HG03558 (cell line): Measurements from ENCODE around the gene PKIG.
"Not testable (repeated sequence)": the region's sequence is repeated elsewhere in the genome, so short reads cannot be mapped to it uniquely, and the experiment has no call there.

ENCODE experiments used
- ATAC-seq: cut with Tn5 transposase; IDR thresholded peaks from one replicate; pipeline ENCODE4 v1.9.1; 2021; ENCODE audit warnings: moderate number of reproducible peaks; ENCODE audit not compliant: unreplicated experiment; ENCODE audit errors: extremely low read depth

The PKIG gene

GRCh38 chr20:44654210-44654609, 71.8 kb downstream of the PKIG start:
- not testable (repeated sequence) for ATAC-seq

DNA sequence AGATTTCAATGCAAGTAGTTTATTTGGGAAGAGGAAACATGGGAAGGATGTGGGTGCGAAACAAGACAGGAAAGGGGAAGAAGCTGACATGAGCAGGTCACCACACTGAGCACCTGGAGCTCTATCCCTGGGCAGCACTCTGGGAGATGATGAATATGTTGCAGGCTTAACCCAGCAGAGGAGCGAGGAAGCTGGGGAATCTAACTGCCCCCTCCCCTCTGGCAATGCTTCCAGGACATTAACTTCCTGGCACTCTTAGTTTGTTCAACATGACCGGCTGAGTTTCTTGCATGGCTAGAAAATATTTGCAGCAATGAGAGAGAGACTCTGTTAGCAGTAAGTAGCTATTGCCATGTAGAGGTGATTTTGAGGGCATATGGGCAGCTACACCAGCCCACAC, 74.1 kb downstream of the PKIG start:
- no peak for ATAC-seq

- no peak for ATAC-seq
These were observed 75.5 kb downstream of the PKIG start for GRCh38 chr20:44657875-44658274.

DNA sequence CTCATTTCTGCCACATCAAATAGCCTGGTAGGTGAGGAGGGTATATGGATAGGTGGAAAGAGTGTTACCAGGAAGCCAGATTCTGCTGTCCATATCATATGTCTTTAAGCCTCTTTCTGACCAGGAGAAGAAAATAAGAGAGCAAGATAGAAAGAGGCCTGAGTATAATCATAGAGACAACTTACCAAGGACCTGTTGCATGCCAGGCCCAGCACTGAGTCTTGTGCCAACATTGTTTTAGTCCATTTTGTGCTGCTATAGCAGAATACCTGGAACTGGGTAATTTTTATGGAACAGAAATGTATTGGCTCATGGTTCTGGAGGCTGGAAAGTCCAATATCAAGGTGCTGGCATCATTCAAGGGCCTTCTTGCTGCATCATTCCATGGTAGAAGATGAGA, 76.4 kb downstream of the PKIG start:
- no peak for ATAC-seq

DNA sequence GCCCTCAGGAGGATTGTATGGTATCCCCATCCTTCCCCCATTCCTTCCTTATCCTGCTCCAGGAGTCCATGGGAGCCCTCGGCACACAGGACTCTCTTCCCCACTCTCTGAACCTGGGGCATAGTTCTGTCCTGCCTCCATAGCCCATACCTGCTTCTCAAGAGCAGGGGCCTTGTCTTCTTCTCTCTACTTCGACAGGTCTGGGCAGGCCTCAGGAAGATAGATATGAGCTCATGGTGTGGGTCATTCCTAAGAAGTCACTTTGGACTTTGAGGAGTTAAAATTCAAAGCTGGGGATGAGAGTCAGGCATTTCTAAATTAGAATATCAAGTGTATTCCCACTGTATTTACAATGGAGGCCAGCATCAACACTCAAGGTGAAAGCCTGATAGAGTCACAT, 77.6 kb downstream of the PKIG start:
- ATAC-seq = no peak

DNA sequence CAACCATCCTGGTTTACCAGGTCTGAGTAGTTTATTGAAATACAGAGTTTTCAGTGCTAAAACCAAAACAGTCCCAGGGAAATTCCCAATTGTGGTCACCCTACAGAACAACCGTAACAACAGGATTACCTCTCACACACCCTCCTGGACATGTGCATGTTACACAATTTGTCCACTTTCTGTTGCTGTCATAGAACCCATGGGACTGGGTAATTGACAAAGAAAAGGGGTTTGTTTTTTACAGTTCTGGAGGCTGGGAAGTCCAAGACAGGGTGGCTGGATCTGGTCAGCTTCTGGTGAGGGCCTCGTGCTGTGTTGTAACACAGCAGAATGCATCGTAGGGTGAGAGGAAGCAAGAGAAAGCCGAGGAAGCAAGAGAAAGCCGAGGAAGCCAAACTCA, 78.2 kb downstream of the PKIG start:
- no peak for ATAC-seq

DNA sequence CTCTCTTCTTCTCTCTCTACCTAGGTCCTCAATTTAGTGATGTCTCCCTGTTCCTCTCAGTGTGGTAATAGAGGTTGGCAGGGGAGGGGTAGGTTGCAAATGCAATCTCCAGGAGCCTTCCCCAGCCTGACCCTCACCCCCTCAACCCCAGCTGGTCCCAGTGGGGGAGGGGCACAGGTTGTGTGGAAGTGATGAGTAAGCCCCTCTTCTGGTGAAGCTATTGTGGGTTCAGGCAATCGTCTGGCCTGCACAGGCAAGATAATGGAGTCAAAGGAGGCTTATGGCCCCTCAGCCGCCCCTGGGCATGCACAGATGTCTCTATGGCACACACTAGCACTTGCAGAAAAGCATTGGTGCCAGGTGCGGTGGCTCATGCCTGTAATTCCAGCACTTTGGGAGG, 79.9 kb downstream of the PKIG start:
- no peak for ATAC-seq

GRCh38 chr20:44664131-44664530, 81.8 kb downstream of the PKIG start:
- no peak for ATAC-seq

DNA sequence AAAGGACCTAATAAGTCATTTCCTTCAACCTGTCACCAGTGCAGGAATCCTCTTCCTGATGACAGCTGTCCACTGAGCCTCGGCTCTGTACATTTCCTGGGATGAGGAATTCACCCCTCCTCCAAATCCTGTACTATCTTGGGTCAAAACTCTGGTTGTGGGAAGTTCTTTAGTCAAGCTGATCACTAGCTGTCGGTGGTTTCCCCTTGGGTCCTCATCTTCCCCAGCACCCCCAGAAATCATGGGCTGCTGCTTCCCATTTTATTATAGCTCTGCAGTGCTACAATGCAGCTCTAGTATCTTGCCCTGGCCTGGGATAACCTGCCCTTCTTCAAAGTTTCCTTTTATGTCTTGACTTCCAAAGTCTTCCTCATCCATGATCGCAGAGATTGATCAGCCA, 83.7 kb downstream of the PKIG start:
- ATAC-seq = no peak
